ENCODE results near the gene ATXN1L.

DNA sequence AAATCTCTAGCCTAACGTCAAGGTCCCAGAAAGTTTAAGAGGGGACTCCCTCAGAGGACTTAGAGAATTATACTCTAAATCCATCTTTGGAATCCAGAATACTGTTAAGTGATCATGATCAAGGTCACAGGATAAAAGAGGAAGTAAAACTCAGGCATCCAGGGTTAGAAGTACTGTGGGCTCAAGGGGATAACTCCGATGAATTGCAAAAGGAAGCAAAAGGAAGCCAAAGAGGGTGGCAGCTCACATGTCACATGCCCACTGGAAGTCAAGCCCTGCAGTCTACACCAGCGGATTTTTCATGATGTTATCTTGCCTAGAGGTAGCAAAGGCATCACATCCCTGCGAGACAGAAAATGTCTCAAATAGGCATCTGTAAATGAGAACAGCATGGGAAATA lies 34.4 kb downstream of the ATXN1L start:
- TF ChIP-seq, protein P1, sequence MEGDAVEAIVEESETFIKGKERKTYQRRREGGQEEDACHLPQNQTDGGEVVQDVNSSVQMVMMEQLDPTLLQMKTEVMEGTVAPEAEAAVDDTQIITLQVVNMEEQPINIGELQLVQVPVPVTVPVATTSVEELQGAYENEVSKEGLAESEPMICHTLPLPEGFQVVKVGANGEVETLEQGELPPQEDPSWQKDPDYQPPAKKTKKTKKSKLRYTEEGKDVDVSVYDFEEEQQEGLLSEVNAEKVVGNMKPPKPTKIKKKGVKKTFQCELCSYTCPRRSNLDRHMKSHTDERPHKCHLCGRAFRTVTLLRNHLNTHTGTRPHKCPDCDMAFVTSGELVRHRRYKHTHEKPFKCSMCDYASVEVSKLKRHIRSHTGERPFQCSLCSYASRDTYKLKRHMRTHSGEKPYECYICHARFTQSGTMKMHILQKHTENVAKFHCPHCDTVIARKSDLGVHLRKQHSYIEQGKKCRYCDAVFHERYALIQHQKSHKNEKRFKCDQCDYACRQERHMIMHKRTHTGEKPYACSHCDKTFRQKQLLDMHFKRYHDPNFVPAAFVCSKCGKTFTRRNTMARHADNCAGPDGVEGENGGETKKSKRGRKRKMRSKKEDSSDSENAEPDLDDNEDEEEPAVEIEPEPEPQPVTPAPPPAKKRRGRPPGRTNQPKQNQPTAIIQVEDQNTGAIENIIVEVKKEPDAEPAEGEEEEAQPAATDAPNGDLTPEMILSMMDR (IDR thresholded peaks at IDR 0.05) = no peak
- TF ChIP-seq POLR2AphosphoS5 (IDR thresholded peaks at IDR 0.05) (no peak), POLR2A (IDR thresholded peaks at IDR 0.05) (no peak)

Data from prostate gland (tissue), 2 donors.